Putamen (tissue), 1 donor: ENCODE results near the gene PON2.
A peak's percentile ranks its signal among the peaks of the same experiment; 100 is the strongest.

Experiments
- DNase-seq: peaks from one replicate; pipeline ENCODE4 v3.0.0-alpha.2; 2016; ENCODE audit warnings: low spot score

The PON2 gene

GRCh38 chr7:95444796-95445195, 10.0 kb upstream of the PON2 start:
- no peak for DNase-seq

- DNase-seq: no peak
These were observed 6.4 kb upstream of the PON2 start for GRCh38 chr7:95441042-95441823.

- DNase-seq: no peak
These were observed 5.7 kb upstream of the PON2 start for GRCh38 chr7:95440394-95441038.

GRCh38 chr7:95436407-95436806, 1.6 kb upstream of the PON2 start:
- no peak for DNase-seq

- no peak for DNase-seq
These were observed 573 bp upstream of the PON2 start for GRCh38 chr7:95435422-95435780.

- peak; percentile 12 for DNase-seq
These were observed 774 bp downstream of the PON2 start for GRCh38 chr7:95433952-95434556.

GRCh38 chr7:95433129-95433528, 1.7 kb downstream of the PON2 start:
- DNase-seq: no peak

- DNase-seq: no peak
These were observed 2.2 kb downstream of the PON2 start for GRCh38 chr7:95432606-95433005.

GRCh38 chr7:95430864-95431263, 4.0 kb downstream of the PON2 start:
- no peak for DNase-seq

- no peak for DNase-seq
These were observed 5.4 kb downstream of the PON2 start for GRCh38 chr7:95429241-95429990.

GRCh38 chr7:95427914-95428516, 6.8 kb downstream of the PON2 start:
- no peak for DNase-seq

GRCh38 chr7:95427166-95427565, 7.7 kb downstream of the PON2 start:
- DNase-seq: peak; percentile 59

GRCh38 chr7:95425694-95426093, 9.1 kb downstream of the PON2 start:
- no peak for DNase-seq

GRCh38 chr7:95424716-95425115, 10.1 kb downstream of the PON2 start:
- no peak for DNase-seq

GRCh38 chr7:95421847-95422444, 12.9 kb downstream of the PON2 start:
- no peak for DNase-seq

GRCh38 chr7:95421000-95421846, 13.6 kb downstream of the PON2 start:
- DNase-seq: peak; percentile 58

GRCh38 chr7:95412075-95412474, 22.8 kb downstream of the PON2 start:
- DNase-seq: no peak

- DNase-seq: no peak
These were observed 23.2 kb downstream of the PON2 start for GRCh38 chr7:95411666-95412065.

- DNase-seq: no peak
These were observed 23.8 kb downstream of the PON2 start for GRCh38 chr7:95411036-95411435.

GRCh38 chr7:95407751-95408150, 27.1 kb downstream of the PON2 start:
- DNase-seq: no peak

- no peak for DNase-seq
These were observed 29.0 kb downstream of the PON2 start for GRCh38 chr7:95405800-95406199.
